Coronary artery (tissue), 2 donors: ENCODE data around the gene SLC66A2.
A peak's percentile ranks its signal among the peaks of the same experiment; 100 is the strongest.

Source experiments
- DNase-seq: peaks from one replicate; pipeline ENCODE4 v3.0.0-alpha.2; 2017; ENCODE audit warnings: low spot score
- H3K27ac ChIP-seq, 2 donors: fragments of 200-600 bp; sonication (generic); one replicate each; pipeline ENCODE4 v1.5.1; 2016 to 2019
- H3K4me3 ChIP-seq: fragments of 200-600 bp; sonication (generic); 2 replicates; pipeline ENCODE4 v1.5.1; 2016; ENCODE audit warnings: mild to moderate bottlenecking, moderate library complexity
- CTCF ChIP-seq: fragments of 200-600 bp; sonication (generic); IDR thresholded peaks from one replicate; pipeline ENCODE4 v1.5.1; 2019; ENCODE audit warnings: antibody characterized with exemption

Gene SLC66A2

GRCh38 chr18:79944746-79945117, 6.7 kb downstream of the SLC66A2 start:
- no peak for DNase-seq
- TF ChIP-seq CTCF, result no peak
- Histone ChIP-seq H3K27ac (no peak overlapping the region), H3K4me3 (no peak overlapping the region)

- Histone ChIP-seq H3K4me3 (no peak overlapping the region), H3K27ac (no peak overlapping the region)
- DNase-seq, result peak; percentile 58
- TF ChIP-seq CTCF, result no peak
These were observed 7.2 kb downstream of the SLC66A2 start for GRCh38 chr18:79944126-79944731.

- DNase-seq, result peak; percentile 65
- TF ChIP-seq CTCF, result no peak
- H3K4me3 ChIP-seq, result no peak overlapping the region
- no peak overlapping the region for H3K27ac ChIP-seq
These were observed 7.8 kb downstream of the SLC66A2 start for GRCh38 chr18:79943608-79944125.

GRCh38 chr18:79942786-79943607, 8.5 kb downstream of the SLC66A2 start:
- H3K27ac ChIP-seq, result no peak overlapping the region
- no peak for TF ChIP-seq CTCF
- no peak overlapping the region for H3K4me3 ChIP-seq
- DNase-seq, result peak; percentile 35

GRCh38 chr18:79942211-79942610, 9.2 kb downstream of the SLC66A2 start:
- Histone ChIP-seq H3K4me3 (no peak overlapping the region), H3K27ac (no peak overlapping the region)
- TF ChIP-seq CTCF, result no peak
- peak; percentile 17 for DNase-seq

GRCh38 chr18:79941473-79942119, 9.9 kb downstream of the SLC66A2 start:
- TF ChIP-seq CTCF, result no peak
- peak; percentile 54 for DNase-seq
- no peak overlapping the region for H3K27ac ChIP-seq

More at GRCh38 chr18:79941473-79942119, 9.9 kb downstream of the SLC66A2 start:
- H3K4me3 ChIP-seq, result no peak overlapping the region
